Stimulated activated naive B cell treated with anti-CD40 and anti-IgM and Interleukin-4, amounts not matched to agents 10 μg/mL and 1 μg/mL and 100 μg/mL, for 72 hours (primary cell): Measurements from ENCODE around the gene TAF8.

Experiments used
- ATAC-seq, 2 donors: fragments of 150-1000 bp; cut with Tn5 transposase; replicated peaks; 2 replicates each; pipeline ENCODE4 v1.10.0; 2021; ENCODE audit warnings: moderate library complexity in 1 of 2
- DNase-seq: peaks from one replicate; pipeline ENCODE4 v3.0.0; 2021
- H3K27ac Mint-ChIP-seq: one replicate; pipeline ENCODE4 v1.8.0; 2022; ENCODE audit warnings: mild to moderate bottlenecking, mixed read lengths
- H3K27me3 Mint-ChIP-seq, 2 donors: one replicate each; pipeline ENCODE4 v1.8.0; 2022; ENCODE audit warnings: mixed read lengths in 2 of 2
- H3K36me3 Mint-ChIP-seq, 2 donors: one replicate each; pipeline ENCODE4 v1.8.0; 2022; ENCODE audit warnings: mixed read lengths in 2 of 2, mild to moderate bottlenecking in 1 of 2
- H3K4me1 Mint-ChIP-seq, 2 donors: one replicate each; pipeline ENCODE4 v1.8.0; 2022; ENCODE audit warnings: mixed read lengths in 2 of 2, mild to moderate bottlenecking in 1 of 2
- H3K4me3 Mint-ChIP-seq, 2 donors: one replicate each; pipeline ENCODE4 v1.8.0; 2022; ENCODE audit warnings: mild to moderate bottlenecking in 2 of 2, mixed read lengths in 2 of 2, moderate library complexity in 1 of 2
- H3K9me3 Mint-ChIP-seq, 2 donors: one replicate each; pipeline ENCODE4 v1.8.0; 2022; ENCODE audit warnings: mixed read lengths in 2 of 2, mild to moderate bottlenecking in 1 of 2

TAF8 gene

DNA sequence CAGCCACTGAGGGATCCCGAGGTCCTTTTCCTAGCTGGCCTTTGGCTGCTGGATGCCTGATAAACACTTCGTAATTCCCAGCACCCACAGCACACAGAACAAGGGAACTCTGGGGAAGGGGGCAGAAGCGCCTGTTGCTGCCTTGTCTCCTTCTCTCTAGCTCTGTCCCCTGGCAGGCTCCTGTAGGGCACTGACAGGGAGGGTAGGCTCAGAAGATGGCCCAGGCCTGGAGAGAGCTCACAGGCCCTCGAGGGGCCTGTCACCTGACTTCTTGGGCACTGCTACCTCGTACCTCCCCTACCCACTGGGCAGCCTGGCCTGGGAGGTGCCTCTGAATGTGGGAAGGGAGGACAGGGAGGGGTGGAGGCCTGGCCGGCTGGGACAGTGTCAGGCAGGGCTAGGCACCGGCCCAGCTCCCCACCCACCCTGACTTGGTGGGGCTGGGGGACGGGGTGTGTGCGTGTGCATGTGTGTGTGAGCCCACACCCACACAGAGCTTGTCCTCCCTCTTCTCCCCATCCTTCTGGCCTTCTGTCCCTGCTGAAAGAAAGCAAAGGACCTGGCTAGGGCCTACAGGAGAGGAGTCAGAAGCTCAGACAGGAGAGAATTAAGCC lies 74.0 kb downstream of the TAF8 start:
- peaks cover 0 to 4% of the 10 kb centered on the region in 2 donors for H3K27me3 Mint-ChIP-seq
- H3K27ac Mint-ChIP-seq: no peak overlapping the region
- DNase-seq: no peak
- peaks cover 0 to 1% of the 10 kb centered on the region in 2 donors for H3K4me1 Mint-ChIP-seq
- H3K9me3 Mint-ChIP-seq: no peaks in the 10 kb centered on the region
- no peak for ATAC-seq
- H3K4me3 Mint-ChIP-seq: no peak overlapping the region
- no peaks in the 10 kb centered on the region for H3K36me3 Mint-ChIP-seq

DNA sequence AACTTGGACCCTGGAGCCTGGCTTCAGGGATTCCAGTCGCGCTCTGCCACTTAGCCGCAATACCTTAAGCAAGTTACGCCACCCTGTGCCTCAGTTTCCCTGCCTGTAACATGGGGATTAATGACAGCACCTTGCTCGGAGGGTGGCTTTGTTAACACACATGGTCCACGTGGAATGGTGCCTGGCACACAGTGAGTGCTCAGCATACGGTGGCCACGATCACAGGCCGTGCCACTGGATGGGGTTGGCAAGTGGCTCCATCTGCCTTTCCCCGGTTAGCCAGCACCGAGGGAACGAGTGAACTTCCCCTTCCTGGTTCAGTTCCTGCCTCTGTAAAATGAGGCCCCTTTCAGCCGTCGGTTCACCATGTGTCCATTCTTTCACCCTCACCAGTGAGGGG lies 74.9 kb downstream of the TAF8 start:
- DNase-seq (no peak), ATAC-seq (no peak)
- no peak overlapping the region for H3K4me3 Mint-ChIP-seq
- H3K27ac Mint-ChIP-seq: no peak overlapping the region
- H3K4me1 Mint-ChIP-seq: peaks cover 0 to 1% of the 10 kb centered on the region in 2 donors
- H3K9me3 Mint-ChIP-seq: no peaks in the 10 kb centered on the region
- peaks cover 2 to 6% of the 10 kb centered on the region in 2 donors for H3K27me3 Mint-ChIP-seq
- no peaks in the 10 kb centered on the region for H3K36me3 Mint-ChIP-seq

DNA sequence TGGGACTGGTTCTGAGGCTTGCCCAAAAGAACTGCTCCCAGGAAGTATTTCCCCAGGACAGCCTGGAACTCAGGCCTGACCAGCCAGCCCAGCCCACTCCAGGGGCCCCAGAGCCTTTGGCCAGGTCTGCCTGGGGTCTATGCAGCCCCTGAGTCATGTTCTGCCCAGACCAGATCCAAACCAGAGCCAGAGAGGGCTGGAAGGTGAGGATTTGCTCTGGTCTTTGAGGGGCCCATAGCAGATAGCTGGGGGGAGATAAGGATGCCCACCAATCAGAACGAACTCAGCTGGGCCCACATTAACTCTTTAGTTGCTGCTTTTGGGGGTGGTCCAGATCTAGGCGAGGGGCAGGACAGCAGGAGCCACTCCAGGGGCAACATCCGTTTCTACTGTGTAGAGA lies 75.3 kb downstream of the TAF8 start:
- Mint-ChIP-seq H3K27ac (no peak overlapping the region), H3K9me3 (no peaks in the 10 kb centered on the region), H3K4me3 (no peak overlapping the region), H3K27me3 (peaks cover 5 to 8% of the 10 kb centered on the region in 2 donors), H3K36me3 (no peaks in the 10 kb centered on the region), H3K4me1 (peaks cover 0 to 1% of the 10 kb centered on the region in 2 donors)
- ATAC-seq: no peak
- no peak for DNase-seq

- Mint-ChIP-seq H3K9me3 (no peaks in the 10 kb centered on the region), H3K27ac (no peak overlapping the region), H3K36me3 (no peaks in the 10 kb centered on the region), H3K4me1 (no peaks in the 10 kb centered on the region), H3K27me3 (peaks cover 5 to 12% of the 10 kb centered on the region in 2 donors), H3K4me3 (no peak overlapping the region)
- ATAC-seq: no peak
- DNase-seq: no peak
Observed at GRCh38 chr6:42128460-42129359, 78.4 kb downstream of the TAF8 start.

- DNase-seq: no peak
- H3K9me3 Mint-ChIP-seq: no peaks in the 10 kb centered on the region
- peaks cover 0 to 2% of the 10 kb centered on the region in 2 donors for H3K4me1 Mint-ChIP-seq
- H3K36me3 Mint-ChIP-seq: no peaks in the 10 kb centered on the region
- no peak overlapping the region for H3K27ac Mint-ChIP-seq
- H3K4me3 Mint-ChIP-seq: no peak overlapping the region
- no peak for ATAC-seq
- H3K27me3 Mint-ChIP-seq: peaks cover 5 to 12% of the 10 kb centered on the region in 2 donors
Observed at GRCh38 chr6:42129360-42129676, 79.0 kb downstream of the TAF8 start.

DNA sequence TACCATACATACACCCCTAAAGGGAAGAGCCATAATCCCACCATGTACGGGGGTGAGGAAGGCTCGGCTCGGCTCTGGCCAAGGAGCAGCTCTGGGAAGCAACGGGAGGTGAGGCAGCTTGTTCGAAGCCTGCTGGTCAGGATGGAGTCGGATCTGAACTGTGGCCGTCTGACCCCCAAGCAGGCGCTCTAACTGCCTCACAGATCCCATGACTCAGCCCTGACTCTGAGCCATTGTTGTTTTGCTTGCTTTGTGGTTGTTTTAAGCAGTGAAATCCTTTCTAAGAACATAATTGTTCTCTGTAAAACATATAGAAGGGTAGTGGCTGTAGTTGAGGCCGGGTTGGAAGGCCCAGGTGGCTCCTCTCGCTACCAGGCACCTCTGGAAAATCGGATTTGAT lies 81.2 kb downstream of the TAF8 start:
- DNase-seq: no peak
- peaks cover 5 to 12% of the 10 kb centered on the region in 2 donors for H3K27me3 Mint-ChIP-seq
- H3K27ac Mint-ChIP-seq: peak overlapping the region; percentile 42
- H3K4me3 Mint-ChIP-seq: no peak overlapping the region
- H3K4me1 Mint-ChIP-seq: peaks cover 5 to 6% of the 10 kb centered on the region in 2 donors
- H3K36me3 Mint-ChIP-seq: no peaks in the 10 kb centered on the region
- no peak for ATAC-seq
- no peaks in the 10 kb centered on the region for H3K9me3 Mint-ChIP-seq

DNA sequence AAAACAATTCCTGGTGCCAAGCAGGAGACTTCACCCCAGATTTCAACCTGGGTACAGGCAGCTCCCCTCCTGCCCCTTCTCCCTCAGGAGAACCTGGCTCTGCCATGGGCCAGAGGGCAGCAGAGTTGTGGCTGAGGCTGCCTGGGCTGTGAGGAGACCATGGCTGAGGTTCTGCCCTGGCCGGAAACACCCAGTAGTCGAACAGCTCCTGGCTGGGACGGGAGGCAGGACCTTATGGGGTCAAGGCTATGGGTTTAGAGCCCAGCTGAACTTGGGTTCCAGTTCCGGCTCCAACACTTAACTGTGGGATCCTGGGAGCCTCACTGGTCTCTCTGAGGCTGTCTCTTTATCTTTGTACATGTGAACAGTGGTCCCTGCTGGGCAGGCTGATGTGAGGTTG lies 83.6 kb downstream of the TAF8 start:
- Mint-ChIP-seq H3K4me3 (no peak overlapping the region), H3K36me3 (peaks cover 0 to 1% of the 10 kb centered on the region in 2 donors), H3K9me3 (no peaks in the 10 kb centered on the region), H3K27me3 (peaks cover 5 to 8% of the 10 kb centered on the region in 2 donors), H3K4me1 (peaks cover 10 to 14% of the 10 kb centered on the region in 2 donors), H3K27ac (peak overlapping the region; percentile 92)
- ATAC-seq: no peak
- no peak for DNase-seq

DNA sequence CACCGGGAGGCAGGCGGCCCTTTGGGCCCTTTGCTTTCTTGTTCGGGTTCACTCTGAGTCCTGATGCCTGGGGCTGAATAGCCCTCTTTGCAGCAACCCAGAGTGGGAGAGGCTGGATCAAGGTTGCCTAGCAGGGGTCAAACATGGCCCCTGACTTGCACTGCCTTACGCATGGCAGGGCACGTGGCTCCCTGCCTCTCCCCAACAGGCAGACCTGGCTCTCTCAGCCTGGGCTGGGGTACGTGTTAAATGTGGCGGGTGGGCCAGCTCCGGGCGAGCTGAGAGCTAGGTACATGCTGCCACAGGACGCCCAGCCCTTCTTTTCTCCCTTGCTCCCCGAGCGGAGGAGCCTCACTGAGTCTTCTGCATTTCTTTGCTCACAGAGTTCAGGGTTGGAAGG lies 84.8 kb downstream of the TAF8 start:
- H3K4me1 Mint-ChIP-seq: peaks cover 16 to 19% of the 10 kb centered on the region in 2 donors
- no peak overlapping the region for H3K4me3 Mint-ChIP-seq
- no peak for DNase-seq
- H3K27ac Mint-ChIP-seq: no peak overlapping the region
- H3K36me3 Mint-ChIP-seq: peaks cover 0 to 1% of the 10 kb centered on the region in 2 donors
- no peaks in the 10 kb centered on the region for H3K9me3 Mint-ChIP-seq
- no peak for ATAC-seq
- peaks cover 4 to 6% of the 10 kb centered on the region in 2 donors for H3K27me3 Mint-ChIP-seq

DNA sequence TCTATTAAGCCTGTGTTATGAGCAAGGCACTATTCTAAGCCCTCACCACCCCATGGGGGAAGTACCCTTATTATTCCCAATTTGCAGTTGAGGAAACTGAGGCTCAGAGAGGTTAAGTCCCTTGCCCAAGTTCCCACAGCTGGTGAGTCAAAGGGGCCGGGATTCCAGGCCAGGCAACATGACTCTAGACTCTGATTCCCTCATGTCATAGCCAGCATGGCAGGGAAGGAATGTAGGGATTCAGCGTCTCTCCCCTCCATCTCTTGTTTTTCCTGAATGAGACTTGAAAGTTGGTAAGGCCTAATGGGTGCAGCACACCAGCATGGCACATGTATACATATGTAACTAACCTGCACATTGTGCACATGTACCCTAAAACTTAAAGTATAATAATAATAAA lies 85.4 kb downstream of the TAF8 start:
- Mint-ChIP-seq H3K36me3 (peaks cover 0 to 1% of the 10 kb centered on the region in 2 donors), H3K27me3 (peaks cover 5 to 6% of the 10 kb centered on the region in 2 donors), H3K4me1 (peaks cover 18 to 25% of the 10 kb centered on the region in 2 donors), H3K9me3 (no peaks in the 10 kb centered on the region), H3K27ac (no peak overlapping the region), H3K4me3 (no peak overlapping the region)
- DNase-seq (no peak), ATAC-seq (no peak)

DNA sequence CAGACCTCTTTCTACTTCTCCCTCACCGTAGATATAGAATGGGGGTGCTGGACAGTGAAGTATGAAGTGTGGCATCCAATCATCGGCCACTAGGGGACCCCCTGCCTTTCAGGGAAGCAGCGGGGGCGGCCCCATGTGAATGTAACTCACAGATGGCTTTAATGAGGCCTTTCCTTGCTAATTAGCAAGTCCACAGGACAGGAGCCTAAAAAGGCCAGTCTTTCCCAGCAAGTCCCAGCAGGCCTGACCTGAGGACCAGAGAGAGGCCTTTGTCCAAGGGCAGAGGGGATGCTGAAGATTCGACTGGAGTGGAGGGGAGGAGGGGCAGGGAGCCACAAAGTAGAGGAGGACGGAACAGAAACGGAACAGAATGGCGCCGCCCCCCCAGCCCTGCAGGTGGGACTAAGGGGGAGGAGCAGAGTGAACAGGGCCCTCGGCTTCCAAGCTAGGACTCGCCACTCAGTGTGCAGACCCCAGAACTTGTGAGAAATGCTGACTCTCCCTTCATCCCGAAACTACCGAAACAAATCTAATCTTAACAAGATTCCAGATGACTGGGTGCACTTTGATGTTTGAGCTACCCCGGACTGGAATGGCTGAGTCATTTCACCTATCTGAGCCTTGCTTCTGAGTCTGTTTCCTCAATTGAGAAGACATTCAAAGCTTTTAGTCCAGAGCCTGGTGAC lies 86.3 kb downstream of the TAF8 start:
- H3K9me3 Mint-ChIP-seq: no peaks in the 10 kb centered on the region
- H3K27ac Mint-ChIP-seq: peak overlapping the region; percentile 96
- peaks cover 18 to 26% of the 10 kb centered on the region in 2 donors for H3K4me1 Mint-ChIP-seq
- DNase-seq: peak; percentile 72
- peaks cover 11 to 15% of the 10 kb centered on the region in 2 donors for H3K27me3 Mint-ChIP-seq
- peaks cover 0 to 1% of the 10 kb centered on the region in 2 donors for H3K36me3 Mint-ChIP-seq
- ATAC-seq: peak; percentile 87 to 89
- peak overlapping the region; percentile 81 to 82 for H3K4me3 Mint-ChIP-seq
